Measurements from ENCODE around the gene PRSS33.

Gene PRSS33

GRCh38 chr16:2734844-2735515 is 52.4 kb downstream of the PRSS33 start:
- H3K4me3 ChIP-seq (ENCODE audit: low read depth, low read length) = no peak overlapping the region
- no peak for TF ChIP-seq CTCF (IDR thresholded peaks at IDR 0.05; ENCODE audit: low read depth, low read length, missing control alignments)
- no peak for DNase-seq (ENCODE audit: low read depth)
